Calu3 (cell line): ENCODE data around the gene ARMC9. TPM values are rescaled to one million over a fixed set of nuclear protein-coding genes. Genes with fewer than 3 reads are reported as not detected.

Source experiments
- BruUV-seq: library from RNA; stranded (reverse); fragments of 400-500 nt; replicated peaks from 2 replicates; lab custom pipeline; 2021; lab: Mats Ljungman, UMichigan
- CTCF ChIA-PET: fragments of 300-600 bp; sonication (Branson Sonifier 250); formaldehyde crosslinking; loops from one replicate; lab custom pipeline; 2022; ENCODE audit warnings: antibody characterized with exemption; lab: Charles Lee
- DNase-seq: peaks from one replicate; pipeline ENCODE4 v3.0.0; 2022
- H3K27ac Mint-ChIP-seq: one replicate; pipeline ENCODE4 v1.8.0; 2022; ENCODE audit warnings: mixed read lengths; ENCODE audit not compliant: unreplicated experiment
- H3K27me3 Mint-ChIP-seq: one replicate; pipeline ENCODE4 v1.8.0; 2022; ENCODE audit warnings: mixed read lengths; ENCODE audit not compliant: unreplicated experiment
- H3K36me3 Mint-ChIP-seq: one replicate; pipeline ENCODE4 v1.8.0; 2022; ENCODE audit warnings: mild to moderate bottlenecking, moderate library complexity, mixed read lengths; ENCODE audit not compliant: insufficient read depth, unreplicated experiment
- H3K4me1 Mint-ChIP-seq: one replicate; pipeline ENCODE4 v1.8.0; 2022; ENCODE audit warnings: mild to moderate bottlenecking, low read depth, mixed read lengths; ENCODE audit not compliant: unreplicated experiment
- H3K4me3 Mint-ChIP-seq: one replicate; pipeline ENCODE4 v1.8.0; 2022; ENCODE audit warnings: mild to moderate bottlenecking, low read depth, moderate library complexity, mixed read lengths; ENCODE audit not compliant: unreplicated experiment
- H3K9me3 Mint-ChIP-seq: one replicate; pipeline ENCODE4 v1.8.0; 2022; ENCODE audit warnings: low read depth, mixed read lengths; ENCODE audit not compliant: unreplicated experiment
- intact Hi-C: fragments of 100-400 bp; cut with micrococcal nuclease; formaldehyde crosslinking; loops from one replicate; pipeline ENCODE4 v1.10.0; 2022; ENCODE audit not compliant: unreplicated experiment
- total RNA-seq: library from RNA; stranded (reverse); gene quantifications from 2 replicates; pipeline ENCODE4 v1.2.3, GENCODE V29; 2022
- TF ChIP-seq, protein P1 (sequence below): fragments of 200-600 bp; IDR thresholded peaks from one replicate; pipeline ENCODE4 v1.8.0; 2022; ENCODE audit warnings: antibody characterized with exemption; ENCODE audit not compliant: unreplicated experiment

ARMC9 gene
- total RNA-seq, 1 experiment from 2014 or later = 13.6 TPM

DNA sequence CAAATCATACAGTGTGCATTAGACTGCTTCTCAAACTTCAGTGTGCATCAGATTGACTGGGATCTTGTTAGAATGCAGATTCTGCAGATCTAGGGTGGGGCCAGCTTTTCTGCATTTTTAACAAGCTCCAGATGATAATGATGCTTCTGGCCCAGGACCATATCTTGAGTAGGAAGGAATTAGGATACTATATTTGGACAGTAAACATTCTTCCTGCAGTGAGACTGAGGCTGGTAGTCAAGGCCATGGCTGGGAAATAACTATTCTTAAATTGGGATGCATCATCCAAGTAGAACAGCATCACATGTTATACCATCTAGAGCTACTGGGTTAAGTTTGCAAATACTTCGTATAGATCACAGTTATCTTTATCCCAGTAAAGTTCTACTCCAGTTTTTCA, 28.4 kb upstream of the ARMC9 start:
- no TSS peak for BruUV-seq
- H3K27me3 Mint-ChIP-seq = no peaks in the 10 kb centered on the region
- H3K9me3 Mint-ChIP-seq = no peaks in the 10 kb centered on the region
- TF ChIP-seq, protein P1, sequence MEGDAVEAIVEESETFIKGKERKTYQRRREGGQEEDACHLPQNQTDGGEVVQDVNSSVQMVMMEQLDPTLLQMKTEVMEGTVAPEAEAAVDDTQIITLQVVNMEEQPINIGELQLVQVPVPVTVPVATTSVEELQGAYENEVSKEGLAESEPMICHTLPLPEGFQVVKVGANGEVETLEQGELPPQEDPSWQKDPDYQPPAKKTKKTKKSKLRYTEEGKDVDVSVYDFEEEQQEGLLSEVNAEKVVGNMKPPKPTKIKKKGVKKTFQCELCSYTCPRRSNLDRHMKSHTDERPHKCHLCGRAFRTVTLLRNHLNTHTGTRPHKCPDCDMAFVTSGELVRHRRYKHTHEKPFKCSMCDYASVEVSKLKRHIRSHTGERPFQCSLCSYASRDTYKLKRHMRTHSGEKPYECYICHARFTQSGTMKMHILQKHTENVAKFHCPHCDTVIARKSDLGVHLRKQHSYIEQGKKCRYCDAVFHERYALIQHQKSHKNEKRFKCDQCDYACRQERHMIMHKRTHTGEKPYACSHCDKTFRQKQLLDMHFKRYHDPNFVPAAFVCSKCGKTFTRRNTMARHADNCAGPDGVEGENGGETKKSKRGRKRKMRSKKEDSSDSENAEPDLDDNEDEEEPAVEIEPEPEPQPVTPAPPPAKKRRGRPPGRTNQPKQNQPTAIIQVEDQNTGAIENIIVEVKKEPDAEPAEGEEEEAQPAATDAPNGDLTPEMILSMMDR = no peak
- no peaks in the 10 kb centered on the region for H3K4me1 Mint-ChIP-seq
- intact Hi-C loops = no loop called here
- no peak overlapping the region for H3K27ac Mint-ChIP-seq
- H3K4me3 Mint-ChIP-seq = no peak overlapping the region
- DNase-seq = no peak
- CTCF ChIA-PET = no interaction called here
- peaks cover 53% of the 10 kb centered on the region for H3K36me3 Mint-ChIP-seq

DNA sequence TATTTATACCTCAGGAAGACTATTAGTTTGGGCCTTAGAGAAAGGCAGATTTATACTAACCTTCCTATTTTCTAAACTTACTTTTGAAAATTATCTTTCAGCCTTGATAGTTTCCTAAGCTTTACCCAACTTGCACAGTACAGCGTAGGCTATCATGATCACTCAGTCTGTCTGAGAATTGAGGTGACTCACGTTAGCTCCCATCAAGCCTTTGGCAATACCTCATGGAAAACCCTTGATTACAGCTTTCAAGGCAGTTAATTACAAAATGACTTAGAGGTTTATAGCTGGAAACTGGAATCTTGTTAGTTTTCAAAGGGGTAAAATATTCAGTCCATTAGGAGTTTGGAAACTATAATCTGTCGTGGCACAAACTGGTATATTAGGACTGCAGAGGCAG, 26.4 kb upstream of the ARMC9 start:
- no peaks in the 10 kb centered on the region for H3K9me3 Mint-ChIP-seq
- H3K27ac Mint-ChIP-seq = no peak overlapping the region
- CTCF ChIA-PET = no interaction called here
- TF ChIP-seq, protein P1 = no peak
- H3K4me1 Mint-ChIP-seq = no peaks in the 10 kb centered on the region
- no TSS peak for BruUV-seq
- no peak overlapping the region for H3K4me3 Mint-ChIP-seq
- H3K36me3 Mint-ChIP-seq = peaks cover 54% of the 10 kb centered on the region
- no peaks in the 10 kb centered on the region for H3K27me3 Mint-ChIP-seq
- no peak for DNase-seq
- intact Hi-C loops = no loop called here

DNA sequence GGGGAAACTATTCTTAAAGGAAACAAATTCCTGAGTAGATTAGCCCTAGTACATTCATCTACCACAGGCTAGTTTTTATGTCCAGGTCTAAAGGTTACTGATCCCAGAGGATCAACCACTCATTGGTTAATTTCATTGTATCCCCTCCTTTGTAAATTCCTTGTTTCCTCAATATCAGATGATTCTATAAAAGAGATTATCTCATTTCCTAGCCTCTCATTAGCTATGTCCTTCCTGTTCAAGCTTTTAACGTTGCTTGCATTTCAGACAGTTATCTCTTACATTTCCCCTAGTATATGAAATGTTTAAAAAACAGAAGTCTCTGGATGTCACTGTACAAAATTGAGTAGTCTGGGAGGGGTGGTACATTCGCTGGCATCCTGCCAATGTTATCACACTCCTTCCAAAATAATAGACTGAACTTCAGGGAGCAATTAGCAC, 24.2 kb upstream of the ARMC9 start:
- DNase-seq = no peak
- CTCF ChIA-PET = no interaction called here
- TF ChIP-seq, protein P1 = no peak
- no TSS peak for BruUV-seq
- Mint-ChIP-seq H3K4me3 (no peak overlapping the region), H3K27me3 (no peaks in the 10 kb centered on the region), H3K27ac (no peak overlapping the region), H3K4me1 (no peaks in the 10 kb centered on the region), H3K36me3 (peaks cover 57% of the 10 kb centered on the region), H3K9me3 (no peaks in the 10 kb centered on the region)
- intact Hi-C loops = no loop called here

DNA sequence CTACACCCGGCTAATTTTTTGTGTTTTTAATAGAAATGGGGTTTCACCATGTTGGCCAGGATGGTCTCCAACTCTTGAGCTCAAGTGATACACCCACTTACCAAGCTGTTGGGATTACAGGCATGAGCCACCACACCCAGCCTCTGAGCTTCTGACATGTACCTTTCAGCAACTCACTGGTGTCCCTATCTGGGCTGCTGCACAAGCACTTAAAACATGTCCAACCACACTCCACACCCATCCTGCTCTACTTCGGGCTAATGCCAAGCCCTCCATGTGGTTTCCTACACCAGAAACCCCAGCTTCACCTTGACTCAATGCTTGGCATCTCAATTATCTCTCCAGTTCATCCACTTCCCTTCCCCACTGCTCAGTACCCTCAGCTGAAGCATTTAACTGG, 22.4 kb upstream of the ARMC9 start:
- no peak for DNase-seq
- Mint-ChIP-seq H3K9me3 (no peaks in the 10 kb centered on the region), H3K4me3 (no peak overlapping the region), H3K27me3 (no peaks in the 10 kb centered on the region), H3K4me1 (no peaks in the 10 kb centered on the region), H3K27ac (no peak overlapping the region), H3K36me3 (peaks cover 43% of the 10 kb centered on the region)
- TF ChIP-seq, protein P1 = no peak
- intact Hi-C loops = no loop called here
- CTCF ChIA-PET = interaction anchor here (0.6 to 0.9 kb wide), 2 partner anchors 14 to 20 kb away, joined by 3 to 4 read pairs; no protein-coding TSS in a partner anchor
- no TSS peak for BruUV-seq
